ENCODE data around the gene ESYT2. TPM values are rescaled to one million over a fixed set of nuclear protein-coding genes. Genes with fewer than 3 reads are reported as not detected.

ESYT2 gene
- total and polyA plus RNA-seq, 4 donors: 30.6 to 172 (median 108) TPM

DNA sequence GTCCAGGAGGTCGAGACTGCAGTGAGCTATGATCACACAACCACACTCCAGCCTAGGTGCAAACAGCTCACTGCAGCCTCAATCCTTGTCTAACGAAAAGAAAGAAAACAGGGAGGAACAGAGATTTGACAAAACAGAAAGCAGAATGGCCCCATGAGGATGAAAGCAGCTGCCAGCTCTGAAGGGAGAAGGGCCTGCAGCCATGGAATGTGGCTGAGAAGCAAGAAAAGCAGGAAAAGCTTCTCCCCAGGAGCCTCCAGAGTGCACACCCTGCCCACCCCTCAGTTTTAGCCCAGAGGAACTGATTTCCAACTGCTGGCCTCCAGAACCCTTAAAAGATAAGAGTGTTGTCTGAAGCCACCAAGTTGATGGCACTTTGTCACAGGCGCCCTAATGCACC is 13.0 kb downstream of the ESYT2 start:
- WGBS, 2 donors: 27 to 34% methylated on average over 3 of the region's 3 CpGs
- intact Hi-C loops (cut with DNase I): no loop called here
- H3K4me1 ChIP-seq (ENCODE audit: control insufficient read depth in 1 of 2, insufficient read depth in 2 of 2, low read length in 2 of 2): peaks cover 5 to 7% of the 10 kb centered on the region in 2 donors
- DNase-seq (peak in 1 of 2 donors; percentile 37), ATAC-seq (ENCODE audit: low FRiP score) (no peak)
- H3K36me3 ChIP-seq (ENCODE audit: control insufficient read depth in 1 of 2, insufficient read depth in 2 of 2, low read length in 1 of 2): no peaks in the 10 kb centered on the region
- peak overlapping the region; percentile 59 to 83 for H3K27ac ChIP-seq (ENCODE audit: low read depth in 1 of 2, low read length in 2 of 2)
- no peaks in the 10 kb centered on the region for H3K9me3 ChIP-seq (ENCODE audit: control insufficient read depth, low read length)
- no peak overlapping the region for H3K4me3 ChIP-seq (ENCODE audit: low read length in 2 of 2)
- no peaks in the 10 kb centered on the region for H3K27me3 ChIP-seq (ENCODE audit: control insufficient read depth in 1 of 2, insufficient read depth in 2 of 2, low read length in 1 of 2)

DNA sequence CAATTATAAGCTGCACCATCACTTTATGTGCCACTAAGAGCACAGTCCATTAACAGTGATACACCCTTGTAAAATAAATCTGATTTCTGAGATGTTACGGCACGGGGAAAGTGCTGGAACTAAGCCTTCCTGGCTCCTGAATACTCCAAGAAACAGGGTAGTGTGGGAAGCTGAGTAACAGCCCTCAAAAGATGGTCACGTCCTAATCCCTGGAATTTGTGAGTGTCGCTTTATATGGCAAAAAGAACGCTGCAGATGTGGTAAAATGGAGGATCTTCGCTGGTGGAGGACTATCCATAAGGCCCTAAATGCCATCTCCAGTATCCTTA is 13.5 kb downstream of the ESYT2 start:
- peak overlapping the region; percentile 59 to 83 for H3K27ac ChIP-seq (ENCODE audit: low read depth in 1 of 2, low read length in 2 of 2)
- intact Hi-C loops (cut with DNase I): no loop called here
- H3K4me1 ChIP-seq (ENCODE audit: control insufficient read depth in 1 of 2, insufficient read depth in 2 of 2, low read length in 2 of 2): peaks cover 5 to 7% of the 10 kb centered on the region in 2 donors
- H3K27me3 ChIP-seq (ENCODE audit: control insufficient read depth in 1 of 2, insufficient read depth in 2 of 2, low read length in 1 of 2): no peaks in the 10 kb centered on the region
- no peak overlapping the region for H3K4me3 ChIP-seq (ENCODE audit: low read length in 2 of 2)
- DNase-seq (no peak), ATAC-seq (ENCODE audit: low FRiP score) (no peak)
- 77 to 80% methylated on average over 6 of the region's 6 CpGs for WGBS, 2 donors
- H3K36me3 ChIP-seq (ENCODE audit: control insufficient read depth in 1 of 2, insufficient read depth in 2 of 2, low read length in 1 of 2): no peaks in the 10 kb centered on the region
- H3K9me3 ChIP-seq (ENCODE audit: control insufficient read depth, low read length): no peaks in the 10 kb centered on the region

DNA sequence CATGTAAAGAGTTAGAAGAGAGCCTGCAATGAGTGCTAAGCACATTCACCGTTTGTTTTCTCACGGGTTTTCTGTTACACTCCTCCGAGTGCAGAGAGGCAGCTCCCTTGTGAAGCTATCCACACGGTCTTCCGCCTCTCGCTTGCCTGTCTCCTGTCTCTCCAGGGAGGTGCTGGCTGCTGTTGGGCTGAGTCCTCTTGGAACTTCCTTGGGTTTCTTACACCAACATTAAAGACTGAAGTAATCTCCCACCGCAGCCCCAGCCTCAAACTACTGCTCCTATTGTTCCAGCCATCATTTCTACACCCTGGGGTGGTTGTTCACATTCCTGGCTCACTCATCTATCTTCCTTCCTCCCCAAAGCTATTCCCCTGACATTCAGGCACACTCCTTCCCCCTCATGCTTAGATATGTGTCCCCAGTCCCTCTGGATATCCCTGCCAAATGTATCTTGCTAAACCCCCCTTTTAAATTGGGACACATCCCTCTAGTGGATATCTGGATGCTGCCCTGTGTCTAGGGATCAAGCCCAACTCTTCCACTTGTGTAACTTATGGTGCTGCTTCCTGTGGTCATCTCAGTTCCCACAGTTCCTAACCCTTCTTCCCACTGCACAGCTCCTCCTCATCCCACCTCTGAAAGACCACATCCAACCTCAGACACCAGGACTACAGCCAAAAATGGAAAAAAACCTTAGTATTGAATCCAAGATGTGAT is 14.1 kb downstream of the ESYT2 start:
- H3K9me3 ChIP-seq (ENCODE audit: control insufficient read depth, low read length): no peaks in the 10 kb centered on the region
- no peak for ATAC-seq (ENCODE audit: low FRiP score)
- H3K27me3 ChIP-seq (ENCODE audit: control insufficient read depth in 1 of 2, insufficient read depth in 2 of 2, low read length in 1 of 2): no peaks in the 10 kb centered on the region
- intact Hi-C loops (cut with DNase I): no loop called here
- H3K4me3 ChIP-seq (ENCODE audit: low read length in 2 of 2): no peak overlapping the region
- H3K4me1 ChIP-seq (ENCODE audit: control insufficient read depth in 1 of 2, insufficient read depth in 2 of 2, low read length in 2 of 2): peaks cover 5 to 7% of the 10 kb centered on the region in 2 donors
- DNase-seq: peak in 1 of 2 donors; percentile 41
- 26 to 27% methylated on average over 7 of the region's 7 CpGs for WGBS, 2 donors
- H3K36me3 ChIP-seq (ENCODE audit: control insufficient read depth in 1 of 2, insufficient read depth in 2 of 2, low read length in 1 of 2): no peaks in the 10 kb centered on the region
- peak overlapping the region; percentile 59 to 83 for H3K27ac ChIP-seq (ENCODE audit: low read depth in 1 of 2, low read length in 2 of 2)

DNA sequence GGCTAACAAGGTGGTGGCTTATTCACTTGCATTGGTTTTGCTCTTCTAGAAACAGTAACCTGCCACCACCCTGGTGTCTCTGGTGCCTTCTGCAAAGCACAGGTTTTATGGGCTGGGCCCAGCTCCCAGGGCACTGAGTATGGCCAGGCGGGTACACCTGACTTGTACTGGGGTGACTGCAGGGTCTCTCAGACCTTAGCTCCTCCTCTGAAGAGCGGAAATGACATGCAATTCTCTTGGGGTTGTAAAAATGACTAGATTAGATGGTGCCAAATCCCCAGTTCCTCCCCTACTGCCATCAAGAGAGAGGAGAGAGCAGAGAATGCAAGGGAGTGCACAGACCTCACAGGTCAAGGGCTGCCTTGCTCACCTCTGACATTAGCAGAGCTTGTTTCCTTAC is 14.7 kb downstream of the ESYT2 start:
- no peaks in the 10 kb centered on the region for H3K36me3 ChIP-seq (ENCODE audit: control insufficient read depth in 1 of 2, insufficient read depth in 2 of 2, low read length in 1 of 2)
- no peaks in the 10 kb centered on the region for H3K9me3 ChIP-seq (ENCODE audit: control insufficient read depth, low read length)
- 58 to 73% methylated on average over 2 of the region's 2 CpGs for WGBS, 2 donors
- intact Hi-C loops (cut with DNase I): no loop called here
- DNase-seq (peak in 1 of 2 donors; percentile 60), ATAC-seq (ENCODE audit: low FRiP score) (no peak)
- no peaks in the 10 kb centered on the region for H3K27me3 ChIP-seq (ENCODE audit: control insufficient read depth in 1 of 2, insufficient read depth in 2 of 2, low read length in 1 of 2)
- no peak overlapping the region for H3K4me3 ChIP-seq (ENCODE audit: low read length in 2 of 2)
- peaks cover 3 to 7% of the 10 kb centered on the region in 2 donors for H3K4me1 ChIP-seq (ENCODE audit: control insufficient read depth in 1 of 2, insufficient read depth in 2 of 2, low read length in 2 of 2)
- H3K27ac ChIP-seq (ENCODE audit: low read depth in 1 of 2, low read length in 2 of 2): peak overlapping the region in 1 of 2 donors; percentile 83

DNA sequence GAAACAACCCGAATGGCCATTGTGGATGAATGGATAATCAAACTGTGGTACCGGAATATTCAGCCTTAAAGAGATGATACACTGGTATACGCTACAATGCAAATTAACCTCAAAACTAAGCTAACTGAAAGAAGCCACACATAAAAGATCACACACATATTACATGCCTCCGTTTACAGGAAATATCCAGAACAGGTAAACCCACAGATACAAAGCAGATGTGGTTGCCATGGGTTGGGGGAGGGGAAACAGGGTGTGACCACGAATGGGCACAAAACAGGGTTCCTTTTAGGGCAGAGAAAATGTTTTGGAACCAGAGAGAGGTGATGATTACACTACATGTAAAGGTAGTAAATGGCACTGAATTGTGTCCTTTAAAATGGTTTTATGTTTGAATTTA is 16.6 kb downstream of the ESYT2 start:
- Histone ChIP-seq H3K27ac (ENCODE audit: low read depth in 1 of 2, low read length in 2 of 2) (peak overlapping the region in 1 of 2 donors; percentile 54), H3K4me3 (ENCODE audit: low read length in 2 of 2) (no peak overlapping the region), H3K9me3 (ENCODE audit: control insufficient read depth, low read length) (no peaks in the 10 kb centered on the region), H3K27me3 (ENCODE audit: control insufficient read depth in 1 of 2, insufficient read depth in 2 of 2, low read length in 1 of 2) (no peaks in the 10 kb centered on the region), H3K36me3 (ENCODE audit: control insufficient read depth in 1 of 2, insufficient read depth in 2 of 2, low read length in 1 of 2) (no peaks in the 10 kb centered on the region), H3K4me1 (ENCODE audit: control insufficient read depth in 1 of 2, insufficient read depth in 2 of 2, low read length in 2 of 2) (peaks cover 3 to 7% of the 10 kb centered on the region in 2 donors)
- DNase-seq (no peak), ATAC-seq (ENCODE audit: low FRiP score) (no peak)
- 88 to 89% methylated on average over 5 of the region's 5 CpGs for WGBS, 2 donors
- intact Hi-C loops (cut with DNase I): no loop called here

DNA sequence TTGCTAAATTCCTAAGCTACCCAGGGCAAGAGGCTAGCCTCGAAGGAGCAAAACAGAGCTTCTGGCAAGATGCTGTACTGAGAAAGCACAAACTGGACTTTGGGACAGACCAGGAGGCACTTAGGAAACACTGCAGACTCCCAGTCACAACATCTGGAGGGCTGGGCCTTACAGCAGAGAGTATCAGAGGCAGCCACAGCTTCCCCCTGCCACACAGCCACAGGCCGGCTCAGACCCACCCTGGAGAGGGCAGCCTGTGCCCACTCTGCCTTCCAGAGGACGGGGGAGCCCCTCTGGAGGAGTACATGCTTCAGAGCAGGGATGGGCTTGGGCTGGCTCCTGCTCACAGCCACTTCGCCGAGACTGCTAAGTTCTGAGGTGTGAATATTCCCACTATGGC is 17.4 kb downstream of the ESYT2 start:
- H3K27me3 ChIP-seq (ENCODE audit: control insufficient read depth in 1 of 2, insufficient read depth in 2 of 2, low read length in 1 of 2): no peaks in the 10 kb centered on the region
- intact Hi-C loops (cut with DNase I): no loop called here
- DNase-seq (no peak), ATAC-seq (ENCODE audit: low FRiP score) (peak; percentile 67)
- H3K27ac ChIP-seq (ENCODE audit: low read depth in 1 of 2, low read length in 2 of 2): peak overlapping the region; percentile 62 to 96
- no peaks in the 10 kb centered on the region for H3K36me3 ChIP-seq (ENCODE audit: control insufficient read depth in 1 of 2, insufficient read depth in 2 of 2, low read length in 1 of 2)
- WGBS, 2 donors: 33 to 38% methylated on average over 5 of the region's 5 CpGs
- H3K9me3 ChIP-seq (ENCODE audit: control insufficient read depth, low read length): no peaks in the 10 kb centered on the region
- H3K4me1 ChIP-seq (ENCODE audit: control insufficient read depth in 1 of 2, insufficient read depth in 2 of 2, low read length in 2 of 2): peaks cover under 1 to 3% of the 10 kb centered on the region in 2 donors
- H3K4me3 ChIP-seq (ENCODE audit: low read length in 2 of 2): no peak overlapping the region

DNA sequence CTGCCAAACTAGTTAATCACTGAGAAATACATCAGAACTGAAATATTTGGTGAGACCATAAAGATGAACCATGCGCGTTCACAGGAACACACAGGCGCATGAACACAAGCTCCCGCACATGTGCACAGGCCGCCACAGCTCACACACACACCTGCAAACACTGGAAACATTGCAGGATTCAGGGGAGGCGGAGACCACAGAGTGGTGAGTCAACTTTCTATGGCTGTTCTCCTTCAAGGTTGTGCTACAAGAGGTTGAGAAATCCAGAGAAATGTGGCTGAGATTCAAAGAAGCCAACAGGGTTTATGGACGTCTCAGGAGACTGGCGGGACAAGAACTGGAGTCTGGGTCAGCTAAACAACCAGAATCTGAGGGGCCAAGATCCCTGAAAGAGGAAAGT is 17.8 kb downstream of the ESYT2 start:
- 65 to 68% methylated on average over 8 of the region's 8 CpGs for WGBS, 2 donors
- Histone ChIP-seq H3K4me1 (ENCODE audit: control insufficient read depth in 1 of 2, insufficient read depth in 2 of 2, low read length in 2 of 2) (peaks cover 0 to 3% of the 10 kb centered on the region in 2 donors), H3K36me3 (ENCODE audit: control insufficient read depth in 1 of 2, insufficient read depth in 2 of 2, low read length in 1 of 2) (no peaks in the 10 kb centered on the region), H3K27ac (ENCODE audit: low read depth in 1 of 2, low read length in 2 of 2) (peak overlapping the region; percentile 33 to 96), H3K9me3 (ENCODE audit: control insufficient read depth, low read length) (no peaks in the 10 kb centered on the region), H3K27me3 (ENCODE audit: control insufficient read depth in 1 of 2, insufficient read depth in 2 of 2, low read length in 1 of 2) (no peaks in the 10 kb centered on the region), H3K4me3 (ENCODE audit: low read length in 2 of 2) (no peak overlapping the region)
- no peak for DNase-seq
- intact Hi-C loops (cut with DNase I): no loop called here
- ATAC-seq (ENCODE audit: low FRiP score): peak; percentile 63

DNA sequence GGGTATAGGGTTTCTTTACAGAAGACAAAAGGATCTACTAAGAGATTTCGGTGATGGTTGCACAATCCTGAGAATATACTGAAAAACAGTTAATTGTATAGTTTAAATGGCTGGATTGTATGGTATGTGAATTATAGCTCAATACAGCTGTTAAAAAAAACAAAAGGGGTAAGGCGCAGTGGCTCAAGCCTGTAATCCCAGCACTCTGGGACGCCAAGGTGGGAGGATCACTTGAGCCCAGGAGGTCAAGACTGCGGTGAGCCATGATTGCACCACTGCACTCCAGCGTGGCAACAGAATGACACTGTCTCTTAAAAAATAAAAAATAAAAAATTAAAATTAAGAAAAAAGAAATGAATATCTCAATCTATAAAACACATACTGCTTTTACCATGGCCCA is 18.5 kb downstream of the ESYT2 start:
- intact Hi-C loops (cut with DNase I): no loop called here

DNA sequence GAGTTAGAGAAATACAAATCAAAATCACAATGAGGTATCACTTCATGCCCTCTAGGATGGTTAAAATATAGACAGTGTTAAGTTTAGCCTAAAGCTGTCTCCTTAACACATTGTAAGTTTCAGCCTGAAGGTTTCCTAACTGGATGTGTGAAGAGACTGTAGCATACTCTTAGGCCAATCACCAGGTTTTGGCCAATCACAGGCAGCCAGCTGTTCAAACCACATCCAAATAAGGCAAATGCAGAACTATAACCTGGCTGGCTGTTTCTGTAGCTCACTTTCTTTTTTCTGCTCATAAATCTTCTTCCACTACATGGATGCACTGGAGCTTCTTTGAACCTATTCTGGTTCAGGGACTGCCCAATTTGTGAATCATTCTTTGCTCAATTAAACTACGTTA is 19.7 kb downstream of the ESYT2 start:
- H3K27ac ChIP-seq (ENCODE audit: low read depth in 1 of 2, low read length in 2 of 2): peak overlapping the region in 1 of 2 donors; percentile 7
- H3K4me1 ChIP-seq (ENCODE audit: control insufficient read depth in 1 of 2, insufficient read depth in 2 of 2, low read length in 2 of 2): peaks cover 0 to 2% of the 10 kb centered on the region in 2 donors
- no peaks in the 10 kb centered on the region for H3K27me3 ChIP-seq (ENCODE audit: control insufficient read depth in 1 of 2, insufficient read depth in 2 of 2, low read length in 1 of 2)
- WGBS, 2 donors: 55 to 64% methylated on average over 1 of the region's 1 CpG
- DNase-seq (no peak), ATAC-seq (ENCODE audit: low FRiP score) (no peak)
- no peaks in the 10 kb centered on the region for H3K36me3 ChIP-seq (ENCODE audit: control insufficient read depth in 1 of 2, insufficient read depth in 2 of 2, low read length in 1 of 2)
- intact Hi-C loops (cut with DNase I): no loop called here
- no peak overlapping the region for H3K4me3 ChIP-seq (ENCODE audit: low read length in 2 of 2)
- no peaks in the 10 kb centered on the region for H3K9me3 ChIP-seq (ENCODE audit: control insufficient read depth, low read length)

More for the DNA sequence above, 18.5 kb downstream of the ESYT2 start:
- no peaks in the 10 kb centered on the region for H3K36me3 ChIP-seq (ENCODE audit: control insufficient read depth in 1 of 2, insufficient read depth in 2 of 2, low read length in 1 of 2)
- H3K27ac ChIP-seq (ENCODE audit: low read depth in 1 of 2, low read length in 2 of 2): no peak overlapping the region
- no peak overlapping the region for H3K4me3 ChIP-seq (ENCODE audit: low read length in 2 of 2)
- ATAC-seq (ENCODE audit: low FRiP score) (no peak), DNase-seq (no peak)
- no peaks in the 10 kb centered on the region for H3K27me3 ChIP-seq (ENCODE audit: control insufficient read depth in 1 of 2, insufficient read depth in 2 of 2, low read length in 1 of 2)
- no peaks in the 10 kb centered on the region for H3K9me3 ChIP-seq (ENCODE audit: control insufficient read depth, low read length)
- H3K4me1 ChIP-seq (ENCODE audit: control insufficient read depth in 1 of 2, insufficient read depth in 2 of 2, low read length in 2 of 2): peaks cover 0 to 2% of the 10 kb centered on the region in 2 donors
- 93 to 96% methylated on average over 5 of the region's 5 CpGs for WGBS, 2 donors

All from aorta (tissue), 5 donors.